SK-N-SH treated with all-trans-retinoic acid at 6 μM for 48 hours (cell line): ENCODE data around the gene FAM184A.

Experiments used
- ATAC-seq: fragments of 200-7000 bp; cut with Tn5 transposase; 3 replicates; pipeline ENCODE4 v1.9.1; 2020; ENCODE audit warnings: mild to moderate bottlenecking, moderate library complexity
- ARNTL ChIP-seq: fragments of 450-650 bp; formaldehyde crosslinking; IDR thresholded peaks from 2 replicates; pipeline ENCODE4 v1.5.0; 2020; ENCODE audit warnings: low read depth, mild to moderate bottlenecking, moderate library complexity, borderline replicate concordance
- BACH2 ChIP-seq: fragments of 250-450 bp; sonication (Bioruptor Pico); IDR thresholded peaks from 2 replicates; pipeline ENCODE4 v1.9.0; 2021; ENCODE audit warnings: mild to moderate bottlenecking, borderline replicate concordance
- CSDC2 ChIP-seq: fragments of 250-450 bp; sonication (Bioruptor Pico); IDR thresholded peaks from 2 replicates; pipeline ENCODE4 v1.5.0; 2020; ENCODE audit warnings: mild to moderate bottlenecking, moderate library complexity
- GLIS3 ChIP-seq: fragments of 250-450 bp; sonication (Bioruptor Pico); IDR thresholded peaks from 2 replicates; pipeline ENCODE4 v1.5.0; 2020; ENCODE audit warnings: mild to moderate bottlenecking, moderate library complexity
- ISL1 ChIP-seq: fragments of 250-450 bp; sonication (Bioruptor Pico); IDR thresholded peaks from 2 replicates; pipeline ENCODE4 v2.1.2; 2022; ENCODE audit warnings: mild to moderate bottlenecking, moderate library complexity
- OSR1 ChIP-seq: fragments of 250-450 bp; sonication (Bioruptor Pico); IDR thresholded peaks from 2 replicates; pipeline ENCODE4 v1.8.0; 2022; ENCODE audit warnings: moderate library complexity, mild to moderate bottlenecking, inconsistent platforms
- PPARA ChIP-seq: fragments of 250-450 bp; sonication (Bioruptor Pico); IDR thresholded peaks from 2 replicates; pipeline ENCODE4 v1.5.0; 2020; ENCODE audit warnings: mild to moderate bottlenecking, borderline replicate concordance
- RARB ChIP-seq: fragments of 250-450 bp; sonication (Bioruptor Pico); IDR thresholded peaks from 2 replicates; pipeline ENCODE4 v1.8.0; 2021; ENCODE audit warnings: mild to moderate bottlenecking, moderate library complexity
- SNAI2 ChIP-seq: fragments of 250-450 bp; sonication (Bioruptor Pico); IDR thresholded peaks from 2 replicates; pipeline ENCODE4 v1.5.0; 2020; ENCODE audit warnings: mild to moderate bottlenecking, moderate library complexity
- TCF4 ChIP-seq: fragments of 250-450 bp; sonication (Bioruptor Pico); IDR thresholded peaks from 2 replicates; pipeline ENCODE4 v1.8.0; 2021; ENCODE audit warnings: mild to moderate bottlenecking, moderate library complexity, borderline replicate concordance
- TOX ChIP-seq: fragments of 250-450 bp; sonication (Bioruptor Pico); IDR thresholded peaks from 2 replicates; pipeline ENCODE4 v1.8.0; 2021; ENCODE audit warnings: mild to moderate bottlenecking, moderate library complexity, borderline replicate concordance
- ZFP30 ChIP-seq: fragments of 450-650 bp; formaldehyde crosslinking; IDR thresholded peaks from 2 replicates; pipeline ENCODE4 v1.5.0; 2022; ENCODE audit warnings: mild to moderate bottlenecking, moderate library complexity
- ZNF565 ChIP-seq: fragments of 450-650 bp; formaldehyde crosslinking; conservative IDR thresholded peaks from 2 replicates; pipeline ENCODE4 v1.5.0; 2020; ENCODE audit warnings: low read depth, mild to moderate bottlenecking, moderate library complexity
- ZNF70 ChIP-seq: fragments of 450-650 bp; formaldehyde crosslinking; IDR thresholded peaks from 2 replicates; pipeline ENCODE4 v1.5.0; 2020; ENCODE audit warnings: mild to moderate bottlenecking, moderate library complexity
- ZNF8 ChIP-seq: fragments of 450-650 bp; formaldehyde crosslinking; IDR thresholded peaks from 2 replicates; pipeline ENCODE4 v1.5.0; 2020; ENCODE audit warnings: mild to moderate bottlenecking, moderate library complexity
- TF ChIP-seq, protein P1 (sequence below): fragments of 250-450 bp; sonication (Bioruptor Pico); IDR thresholded peaks from 2 replicates; pipeline ENCODE4 v1.8.0; 2020; ENCODE audit warnings: mild to moderate bottlenecking, moderate library complexity, borderline replicate concordance
- TF ChIP-seq, protein P2 (sequence below): fragments of 250-450 bp; sonication (Bioruptor Pico); IDR thresholded peaks from 2 replicates; pipeline ENCODE4 v1.8.0; 2021; ENCODE audit warnings: low read depth, mild to moderate bottlenecking, moderate library complexity, borderline replicate concordance
- TF ChIP-seq, protein P3 (sequence below): fragments of 250-450 bp; sonication (Bioruptor Pico); IDR thresholded peaks from 2 replicates; pipeline ENCODE4 v1.5.1; 2020; ENCODE audit warnings: low read depth, mild to moderate bottlenecking, moderate library complexity
- TF ChIP-seq, protein P4 (sequence below): fragments of 250-450 bp; sonication (Bioruptor Pico); IDR thresholded peaks from 2 replicates; pipeline ENCODE4 v1.5.1; 2021; ENCODE audit warnings: mild to moderate bottlenecking, moderate library complexity
- TF ChIP-seq, protein P5 (sequence below): fragments of 250-450 bp; sonication (Bioruptor Pico); IDR thresholded peaks from 2 replicates; pipeline ENCODE4 v1.5.0; 2020; ENCODE audit warnings: mild to moderate bottlenecking, moderate library complexity

The FAM184A gene

DNA sequence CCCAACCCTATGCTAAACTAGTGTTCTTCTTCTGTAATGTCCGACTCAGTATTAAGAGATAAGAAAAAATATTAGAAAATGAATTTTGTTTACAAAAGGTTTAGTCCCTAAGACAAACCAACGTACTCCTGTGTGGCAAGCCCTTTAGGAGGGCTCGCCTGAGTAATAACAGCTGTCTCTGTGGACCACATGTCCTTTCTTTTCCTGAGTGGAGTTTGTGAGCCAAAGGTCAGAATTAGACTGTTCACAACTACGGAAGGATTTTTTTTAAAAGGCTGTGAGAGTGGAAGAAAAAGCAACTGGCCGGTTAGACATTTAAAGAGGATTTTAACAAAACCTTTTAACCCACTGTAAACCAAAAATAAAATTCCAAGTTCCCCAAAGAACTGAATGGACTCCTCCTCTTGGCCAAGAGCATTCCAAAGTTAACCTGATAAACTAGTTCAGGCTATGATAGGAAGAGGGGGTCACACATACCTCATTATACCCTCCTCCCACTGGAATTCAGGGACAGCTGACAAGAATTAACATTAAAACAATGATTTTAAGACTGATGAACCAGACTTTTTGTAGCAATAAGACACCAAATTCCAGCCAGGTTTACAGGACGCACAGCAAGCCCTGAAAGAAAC lies 43.5 kb downstream of the FAM184A start:
- ATAC-seq = no peak
- TF ChIP-seq ZNF565 (CRISPR knock-in tag) (no peak), CSDC2 (no peak), GLIS3 (no peak), PPARA (CRISPR knock-in tag) (no peak), ZFP30 (CRISPR knock-in tag) (no peak), OSR1 (CRISPR knock-in tag) (no peak), TOX (CRISPR knock-in tag) (no peak), SNAI2 (CRISPR knock-in tag) (no peak), ZNF8 (CRISPR knock-in tag) (no peak), TCF4 (CRISPR knock-in tag) (no peak)
- TF ChIP-seq, protein P1, sequence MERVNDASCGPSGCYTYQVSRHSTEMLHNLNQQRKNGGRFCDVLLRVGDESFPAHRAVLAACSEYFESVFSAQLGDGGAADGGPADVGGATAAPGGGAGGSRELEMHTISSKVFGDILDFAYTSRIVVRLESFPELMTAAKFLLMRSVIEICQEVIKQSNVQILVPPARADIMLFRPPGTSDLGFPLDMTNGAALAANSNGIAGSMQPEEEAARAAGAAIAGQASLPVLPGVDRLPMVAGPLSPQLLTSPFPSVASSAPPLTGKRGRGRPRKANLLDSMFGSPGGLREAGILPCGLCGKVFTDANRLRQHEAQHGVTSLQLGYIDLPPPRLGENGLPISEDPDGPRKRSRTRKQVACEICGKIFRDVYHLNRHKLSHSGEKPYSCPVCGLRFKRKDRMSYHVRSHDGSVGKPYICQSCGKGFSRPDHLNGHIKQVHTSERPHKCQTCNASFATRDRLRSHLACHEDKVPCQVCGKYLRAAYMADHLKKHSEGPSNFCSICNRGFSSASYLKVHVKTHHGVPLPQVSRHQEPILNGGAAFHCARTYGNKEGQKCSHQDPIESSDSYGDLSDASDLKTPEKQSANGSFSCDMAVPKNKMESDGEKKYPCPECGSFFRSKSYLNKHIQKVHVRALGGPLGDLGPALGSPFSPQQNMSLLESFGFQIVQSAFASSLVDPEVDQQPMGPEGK = no peak
- TF ChIP-seq, protein P2, sequence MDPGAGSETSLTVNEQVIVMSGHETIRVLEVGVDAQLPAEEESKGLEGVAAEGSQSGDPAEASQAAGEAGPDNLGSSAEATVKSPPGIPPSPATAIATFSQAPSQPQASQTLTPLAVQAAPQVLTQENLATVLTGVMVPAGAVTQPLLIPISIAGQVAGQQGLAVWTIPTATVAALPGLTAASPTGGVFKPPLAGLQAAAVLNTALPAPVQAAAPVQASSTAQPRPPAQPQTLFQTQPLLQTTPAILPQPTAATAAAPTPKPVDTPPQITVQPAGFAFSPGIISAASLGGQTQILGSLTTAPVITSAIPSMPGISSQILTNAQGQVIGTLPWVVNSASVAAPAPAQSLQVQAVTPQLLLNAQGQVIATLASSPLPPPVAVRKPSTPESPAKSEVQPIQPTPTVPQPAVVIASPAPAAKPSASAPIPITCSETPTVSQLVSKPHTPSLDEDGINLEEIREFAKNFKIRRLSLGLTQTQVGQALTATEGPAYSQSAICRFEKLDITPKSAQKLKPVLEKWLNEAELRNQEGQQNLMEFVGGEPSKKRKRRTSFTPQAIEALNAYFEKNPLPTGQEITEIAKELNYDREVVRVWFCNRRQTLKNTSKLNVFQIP = no peak
- TF ChIP-seq, protein P3, sequence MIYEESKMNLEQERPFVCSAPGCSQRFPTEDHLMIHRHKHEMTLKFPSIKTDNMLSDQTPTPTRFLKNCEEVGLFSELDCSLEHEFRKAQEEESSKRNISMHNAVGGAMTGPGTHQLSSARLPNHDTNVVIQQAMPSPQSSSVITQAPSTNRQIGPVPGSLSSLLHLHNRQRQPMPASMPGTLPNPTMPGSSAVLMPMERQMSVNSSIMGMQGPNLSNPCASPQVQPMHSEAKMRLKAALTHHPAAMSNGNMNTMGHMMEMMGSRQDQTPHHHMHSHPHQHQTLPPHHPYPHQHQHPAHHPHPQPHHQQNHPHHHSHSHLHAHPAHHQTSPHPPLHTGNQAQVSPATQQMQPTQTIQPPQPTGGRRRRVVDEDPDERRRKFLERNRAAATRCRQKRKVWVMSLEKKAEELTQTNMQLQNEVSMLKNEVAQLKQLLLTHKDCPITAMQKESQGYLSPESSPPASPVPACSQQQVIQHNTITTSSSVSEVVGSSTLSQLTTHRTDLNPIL (CRISPR knock-in tag) = no peak

DNA sequence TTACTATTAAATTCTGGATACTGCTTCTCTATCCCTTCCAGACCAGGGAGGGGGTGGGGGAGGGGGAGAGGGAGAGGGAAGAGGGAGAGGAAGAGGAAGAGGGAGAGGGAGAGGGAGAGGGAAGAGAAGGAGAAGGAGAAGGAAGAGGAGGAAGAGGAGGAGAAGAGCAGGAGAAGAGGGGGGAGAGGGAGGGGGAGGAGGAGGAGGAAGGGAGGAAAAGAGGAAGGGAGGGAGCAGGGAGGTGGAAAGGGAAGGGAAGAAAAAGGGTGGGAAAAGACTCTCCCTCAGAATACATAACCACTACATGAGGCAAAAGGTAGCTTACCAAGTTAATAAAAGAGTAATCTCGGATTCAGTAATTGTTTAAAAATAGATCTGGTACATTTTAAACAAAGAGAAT lies 46.0 kb downstream of the FAM184A start:
- no peak for TF ChIP-seq ZNF565 (CRISPR knock-in tag)
- TF ChIP-seq, protein P4, sequence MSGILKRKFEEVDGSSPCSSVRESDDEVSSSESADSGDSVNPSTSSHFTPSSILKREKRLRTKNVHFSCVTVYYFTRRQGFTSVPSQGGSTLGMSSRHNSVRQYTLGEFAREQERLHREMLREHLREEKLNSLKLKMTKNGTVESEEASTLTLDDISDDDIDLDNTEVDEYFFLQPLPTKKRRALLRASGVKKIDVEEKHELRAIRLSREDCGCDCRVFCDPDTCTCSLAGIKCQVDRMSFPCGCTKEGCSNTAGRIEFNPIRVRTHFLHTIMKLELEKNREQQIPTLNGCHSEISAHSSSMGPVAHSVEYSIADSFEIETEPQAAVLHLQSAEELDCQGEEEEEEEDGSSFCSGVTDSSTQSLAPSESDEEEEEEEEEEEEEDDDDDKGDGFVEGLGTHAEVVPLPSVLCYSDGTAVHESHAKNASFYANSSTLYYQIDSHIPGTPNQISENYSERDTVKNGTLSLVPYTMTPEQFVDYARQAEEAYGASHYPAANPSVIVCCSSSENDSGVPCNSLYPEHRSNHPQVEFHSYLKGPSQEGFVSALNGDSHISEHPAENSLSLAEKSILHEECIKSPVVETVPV (CRISPR knock-in tag) = no peak
- TF ChIP-seq, protein P2 = no peak
- no peak for TF ChIP-seq ISL1 (CRISPR knock-in tag)
- TF ChIP-seq BACH2 (CRISPR knock-in tag) = no peak
- TF ChIP-seq PPARA (CRISPR knock-in tag) = no peak
- TF ChIP-seq TCF4 (CRISPR knock-in tag) = no peak
- TF ChIP-seq RARB (CRISPR knock-in tag) = no peak
- TF ChIP-seq ZFP30 (CRISPR knock-in tag) = no peak
- no peak for ATAC-seq

DNA sequence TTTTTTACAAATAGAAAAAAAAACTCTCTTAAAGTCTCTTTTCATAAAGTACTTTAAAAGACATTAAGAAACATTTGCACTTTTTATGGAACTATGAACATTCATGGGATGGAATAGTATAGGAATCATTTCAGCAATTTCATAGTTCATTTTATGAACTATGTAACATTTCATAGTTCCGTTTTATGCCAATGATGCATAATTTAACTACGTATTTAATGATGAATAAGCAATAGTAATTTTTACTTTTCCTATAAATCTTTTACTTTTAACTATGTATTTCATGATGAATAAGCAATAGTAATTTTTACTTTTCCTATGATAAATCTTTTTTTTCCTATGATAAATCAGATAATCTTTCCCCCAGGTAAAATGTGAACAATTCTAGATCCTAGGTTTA lies 47.7 kb downstream of the FAM184A start:
- no peak for ATAC-seq
- TF ChIP-seq SNAI2 (CRISPR knock-in tag) (no peak), TCF4 (CRISPR knock-in tag) (no peak), ARNTL (no peak), ZNF565 (CRISPR knock-in tag) (no peak), ZNF8 (CRISPR knock-in tag) (no peak), ZNF70 (no peak), PPARA (CRISPR knock-in tag) (no peak)
- TF ChIP-seq, protein P5, sequence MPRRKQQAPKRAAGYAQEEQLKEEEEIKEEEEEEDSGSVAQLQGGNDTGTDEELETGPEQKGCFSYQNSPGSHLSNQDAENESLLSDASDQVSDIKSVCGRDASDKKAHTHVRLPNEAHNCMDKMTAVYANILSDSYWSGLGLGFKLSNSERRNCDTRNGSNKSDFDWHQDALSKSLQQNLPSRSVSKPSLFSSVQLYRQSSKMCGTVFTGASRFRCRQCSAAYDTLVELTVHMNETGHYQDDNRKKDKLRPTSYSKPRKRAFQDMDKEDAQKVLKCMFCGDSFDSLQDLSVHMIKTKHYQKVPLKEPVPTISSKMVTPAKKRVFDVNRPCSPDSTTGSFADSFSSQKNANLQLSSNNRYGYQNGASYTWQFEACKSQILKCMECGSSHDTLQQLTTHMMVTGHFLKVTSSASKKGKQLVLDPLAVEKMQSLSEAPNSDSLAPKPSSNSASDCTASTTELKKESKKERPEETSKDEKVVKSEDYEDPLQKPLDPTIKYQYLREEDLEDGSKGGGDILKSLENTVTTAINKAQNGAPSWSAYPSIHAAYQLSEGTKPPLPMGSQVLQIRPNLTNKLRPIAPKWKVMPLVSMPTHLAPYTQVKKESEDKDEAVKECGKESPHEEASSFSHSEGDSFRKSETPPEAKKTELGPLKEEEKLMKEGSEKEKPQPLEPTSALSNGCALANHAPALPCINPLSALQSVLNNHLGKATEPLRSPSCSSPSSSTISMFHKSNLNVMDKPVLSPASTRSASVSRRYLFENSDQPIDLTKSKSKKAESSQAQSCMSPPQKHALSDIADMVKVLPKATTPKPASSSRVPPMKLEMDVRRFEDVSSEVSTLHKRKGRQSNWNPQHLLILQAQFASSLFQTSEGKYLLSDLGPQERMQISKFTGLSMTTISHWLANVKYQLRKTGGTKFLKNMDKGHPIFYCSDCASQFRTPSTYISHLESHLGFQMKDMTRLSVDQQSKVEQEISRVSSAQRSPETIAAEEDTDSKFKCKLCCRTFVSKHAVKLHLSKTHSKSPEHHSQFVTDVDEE (CRISPR knock-in tag) = no peak
- TF ChIP-seq, protein P4 (CRISPR knock-in tag) = no peak
- TF ChIP-seq, protein P2 = no peak
- TF ChIP-seq, protein P1 = no peak
